Mesothelial cell of epicardium (in vitro differentiated cells): Measurements from ENCODE around the gene APH1B. TPM values are rescaled to one million over a fixed set of nuclear protein-coding genes. Genes with fewer than 3 reads are reported as not detected.
A peak's percentile ranks its signal among the peaks of the same experiment; 100 is the strongest.

Experiments
- DNase-seq, 2 experiments: peaks; one replicate each; pipeline ENCODE4 v3.0.0; 2021; ENCODE audit warnings: low spot score in 2 of 2; ENCODE audit not compliant: unreplicated experiment in 2 of 2
- H3K27ac Mint-ChIP-seq: 2 replicates; pipeline ENCODE4 v1.8.0; 2021; ENCODE audit warnings: mixed read lengths
- H3K27me3 Mint-ChIP-seq: 2 replicates; pipeline ENCODE4 v1.8.0; 2021; ENCODE audit warnings: low read depth, mixed read lengths
- H3K36me3 Mint-ChIP-seq: 2 replicates; pipeline ENCODE4 v1.8.0; 2021; ENCODE audit warnings: mixed read lengths
- H3K4me1 Mint-ChIP-seq: 2 replicates; pipeline ENCODE4 v1.8.0; 2021; ENCODE audit warnings: mixed read lengths
- H3K4me3 Mint-ChIP-seq: 2 replicates; pipeline ENCODE4 v1.8.0; 2021; ENCODE audit warnings: mild to moderate bottlenecking, moderate library complexity, mixed read lengths
- H3K9me3 Mint-ChIP-seq: 2 replicates; pipeline ENCODE4 v1.8.0; 2021; ENCODE audit warnings: mixed read lengths
- total RNA-seq: library from RNA; stranded (reverse); gene quantifications from 3 replicates; pipeline ENCODE4 v1.2.1, GENCODE V29; 2021
- TF ChIP-seq, protein P1 (sequence below): fragments of 200-600 bp; sonication (generic); IDR thresholded peaks from one replicate; pipeline ENCODE4 v1.5.0; 2021; ENCODE audit warnings: antibody characterized with exemption; ENCODE audit not compliant: unreplicated experiment

The APH1B gene
- total RNA-seq, 1 donor from 2014 or later = 21.9 TPM

DNA sequence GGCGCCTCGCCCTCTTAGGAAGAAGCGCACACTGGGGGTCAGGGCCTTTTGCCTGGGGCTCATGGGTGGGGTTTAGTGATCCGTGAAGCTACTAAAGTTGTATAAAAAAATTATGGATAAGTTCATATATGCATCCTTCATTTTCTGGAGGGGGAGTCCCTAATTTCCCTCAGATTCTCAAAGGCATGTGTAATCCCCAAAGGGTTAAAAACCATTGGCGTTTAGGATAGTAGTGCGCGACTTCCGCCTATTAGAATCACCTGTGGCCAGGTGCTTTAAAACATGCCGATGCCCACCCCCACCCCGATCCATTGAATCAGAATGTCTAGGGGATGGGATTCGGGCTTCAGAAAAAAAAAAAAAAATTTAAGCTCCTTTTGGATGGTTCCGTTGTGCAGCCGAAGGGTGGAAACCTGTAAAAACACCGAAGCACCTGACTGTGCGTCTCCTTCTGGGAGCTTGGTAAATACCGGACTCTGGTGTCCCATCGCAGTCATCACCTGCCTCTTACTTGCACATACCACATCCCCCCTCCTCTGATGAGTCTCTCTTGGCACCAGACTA lies 570 bp downstream of the APH1B start:
- no peak for DNase-seq
- Mint-ChIP-seq H3K4me3 (peak overlapping the region; percentile 73), H3K27ac (peak overlapping the region; percentile 67), H3K36me3 (peaks cover 5% of the 10 kb centered on the region), H3K27me3 (no peaks in the 10 kb centered on the region), H3K9me3 (no peaks in the 10 kb centered on the region), H3K4me1 (peaks cover 14% of the 10 kb centered on the region)
- TF ChIP-seq, protein P1, sequence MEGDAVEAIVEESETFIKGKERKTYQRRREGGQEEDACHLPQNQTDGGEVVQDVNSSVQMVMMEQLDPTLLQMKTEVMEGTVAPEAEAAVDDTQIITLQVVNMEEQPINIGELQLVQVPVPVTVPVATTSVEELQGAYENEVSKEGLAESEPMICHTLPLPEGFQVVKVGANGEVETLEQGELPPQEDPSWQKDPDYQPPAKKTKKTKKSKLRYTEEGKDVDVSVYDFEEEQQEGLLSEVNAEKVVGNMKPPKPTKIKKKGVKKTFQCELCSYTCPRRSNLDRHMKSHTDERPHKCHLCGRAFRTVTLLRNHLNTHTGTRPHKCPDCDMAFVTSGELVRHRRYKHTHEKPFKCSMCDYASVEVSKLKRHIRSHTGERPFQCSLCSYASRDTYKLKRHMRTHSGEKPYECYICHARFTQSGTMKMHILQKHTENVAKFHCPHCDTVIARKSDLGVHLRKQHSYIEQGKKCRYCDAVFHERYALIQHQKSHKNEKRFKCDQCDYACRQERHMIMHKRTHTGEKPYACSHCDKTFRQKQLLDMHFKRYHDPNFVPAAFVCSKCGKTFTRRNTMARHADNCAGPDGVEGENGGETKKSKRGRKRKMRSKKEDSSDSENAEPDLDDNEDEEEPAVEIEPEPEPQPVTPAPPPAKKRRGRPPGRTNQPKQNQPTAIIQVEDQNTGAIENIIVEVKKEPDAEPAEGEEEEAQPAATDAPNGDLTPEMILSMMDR = no peak

GRCh38 chr15:63283126-63283525 lies 5.7 kb downstream of the APH1B start:
- Mint-ChIP-seq H3K4me3 (no peak overlapping the region), H3K36me3 (peaks cover 11% of the 10 kb centered on the region), H3K27ac (no peak overlapping the region), H3K27me3 (no peaks in the 10 kb centered on the region), H3K9me3 (no peaks in the 10 kb centered on the region), H3K4me1 (peaks cover 2% of the 10 kb centered on the region)
- DNase-seq = no peak
- TF ChIP-seq, protein P1 = no peak

- H3K27ac Mint-ChIP-seq = no peak overlapping the region
- H3K27me3 Mint-ChIP-seq = no peaks in the 10 kb centered on the region
- peaks cover 11% of the 10 kb centered on the region for H3K36me3 Mint-ChIP-seq
- H3K9me3 Mint-ChIP-seq = no peaks in the 10 kb centered on the region
- H3K4me1 Mint-ChIP-seq = no peaks in the 10 kb centered on the region
- TF ChIP-seq, protein P1 = no peak
- no peak overlapping the region for H3K4me3 Mint-ChIP-seq
- DNase-seq = no peak
Measured at GRCh38 chr15:63284335-63284734, 6.9 kb downstream of the APH1B start.

- Mint-ChIP-seq H3K36me3 (peaks cover 10% of the 10 kb centered on the region), H3K9me3 (no peaks in the 10 kb centered on the region), H3K4me1 (peaks cover 9% of the 10 kb centered on the region), H3K27me3 (no peaks in the 10 kb centered on the region), H3K27ac (no peak overlapping the region), H3K4me3 (no peak overlapping the region)
- DNase-seq = no peak
- TF ChIP-seq, protein P1 = no peak
Measured at GRCh38 chr15:63287109-63287508, 9.7 kb downstream of the APH1B start.

DNA sequence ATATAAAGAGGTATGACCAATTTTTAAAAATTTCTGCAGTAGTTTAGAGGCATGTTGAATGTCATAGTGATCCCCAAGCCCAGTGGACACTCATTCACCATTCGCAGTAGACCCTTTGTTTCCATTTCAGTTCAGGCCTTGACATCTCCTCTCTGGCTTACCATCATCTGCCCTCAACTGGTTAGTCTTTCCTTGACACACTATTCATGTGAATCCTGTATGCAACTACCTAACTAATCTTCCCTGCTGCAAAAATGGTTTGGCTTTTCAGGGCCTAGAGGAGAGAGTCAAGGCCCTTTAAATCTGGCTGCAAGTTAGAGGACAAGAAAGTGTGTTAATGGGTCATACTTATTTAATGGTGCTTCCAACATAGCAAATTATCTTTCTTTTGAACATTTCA lies 10.9 kb downstream of the APH1B start:
- TF ChIP-seq, protein P1 = no peak
- Mint-ChIP-seq H3K27ac (no peak overlapping the region), H3K27me3 (no peaks in the 10 kb centered on the region), H3K36me3 (peaks cover 10% of the 10 kb centered on the region), H3K4me1 (peaks cover 9% of the 10 kb centered on the region), H3K4me3 (no peak overlapping the region), H3K9me3 (no peaks in the 10 kb centered on the region)
- no peak for DNase-seq
